GM18505 (cell line): Measurements from ENCODE around the gene NOD1.
"Not testable (repeated sequence)": the region's sequence is repeated elsewhere in the genome, so short reads cannot be mapped to it uniquely, and the experiment has no call there.

ENCODE experiments used
- ATAC-seq: cut with Tn5 transposase; IDR thresholded peaks from one replicate; pipeline ENCODE4 v1.9.1; 2021; ENCODE audit not compliant: unreplicated experiment
- POLR2A ChIP-seq: IDR thresholded peaks from 4 replicates; pipeline ENCODE4 v1.6.1; 2011; ENCODE audit warnings: borderline replicate concordance; ENCODE audit not compliant: insufficient read depth, insufficient read length; ENCODE audit errors: extremely low read depth

The NOD1 gene

GRCh38 chr7:30411897-30412296, 66.7 kb downstream of the NOD1 start:
- no peak for TF ChIP-seq POLR2A
- no peak for ATAC-seq

- TF ChIP-seq POLR2A, result no peak
- ATAC-seq, result no peak
Observed at GRCh38 chr7:30411173-30411572, 67.4 kb downstream of the NOD1 start.

GRCh38 chr7:30406664-30407425, 71.7 kb downstream of the NOD1 start:
- TF ChIP-seq POLR2A, result no peak
- ATAC-seq, result no peak

DNA sequence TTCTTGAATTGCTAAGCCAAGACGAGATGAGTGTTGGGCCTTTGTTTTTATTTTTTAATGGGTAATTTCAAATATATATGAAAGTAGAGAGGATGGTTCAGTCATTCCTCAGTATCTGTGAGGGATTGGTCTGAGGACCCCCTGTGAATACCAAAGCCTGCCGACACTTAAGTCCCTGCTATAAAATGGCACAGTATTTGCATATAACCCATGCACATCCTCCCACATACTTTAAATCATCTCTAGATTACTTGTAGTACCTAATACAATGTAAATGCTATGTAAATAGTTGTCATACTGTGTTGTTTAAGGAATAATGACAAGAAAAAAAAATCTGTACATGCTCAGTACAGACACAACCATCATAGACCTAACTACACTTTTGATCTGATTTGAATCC, 73.4 kb downstream of the NOD1 start:
- ATAC-seq, result no peak
- no peak for TF ChIP-seq POLR2A

GRCh38 chr7:30403477-30403876, 75.1 kb downstream of the NOD1 start:
- no peak for TF ChIP-seq POLR2A
- ATAC-seq, result no peak

GRCh38 chr7:30396389-30396788, 82.2 kb downstream of the NOD1 start:
- no peak for TF ChIP-seq POLR2A
- no peak for ATAC-seq

DNA sequence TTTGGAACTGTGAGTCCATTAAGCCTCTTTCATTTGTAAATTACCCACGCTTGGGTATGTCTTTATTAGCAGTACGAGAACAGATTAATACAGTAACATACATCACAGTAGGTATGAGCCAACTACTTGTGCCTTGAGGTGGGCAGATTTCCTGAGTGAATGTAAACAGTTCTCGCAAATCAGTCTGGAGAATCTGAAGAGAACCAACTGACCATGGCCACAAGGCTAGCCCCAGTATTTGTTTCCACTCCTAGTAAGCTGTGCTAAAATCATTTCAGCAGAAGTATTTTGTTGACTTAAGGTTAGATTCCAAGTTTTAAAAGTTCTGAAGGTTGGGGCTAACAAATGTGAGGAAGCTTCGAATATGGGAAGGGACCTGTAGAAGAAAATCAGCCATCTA, 82.9 kb downstream of the NOD1 start:
- ATAC-seq, result no peak
- no peak for TF ChIP-seq POLR2A

GRCh38 chr7:30391806-30392205, 86.8 kb downstream of the NOD1 start:
- no peak for ATAC-seq
- TF ChIP-seq POLR2A, result no peak

- no peak for ATAC-seq
- TF ChIP-seq POLR2A, result no peak
Observed at GRCh38 chr7:30390736-30391636, 87.6 kb downstream of the NOD1 start.

DNA sequence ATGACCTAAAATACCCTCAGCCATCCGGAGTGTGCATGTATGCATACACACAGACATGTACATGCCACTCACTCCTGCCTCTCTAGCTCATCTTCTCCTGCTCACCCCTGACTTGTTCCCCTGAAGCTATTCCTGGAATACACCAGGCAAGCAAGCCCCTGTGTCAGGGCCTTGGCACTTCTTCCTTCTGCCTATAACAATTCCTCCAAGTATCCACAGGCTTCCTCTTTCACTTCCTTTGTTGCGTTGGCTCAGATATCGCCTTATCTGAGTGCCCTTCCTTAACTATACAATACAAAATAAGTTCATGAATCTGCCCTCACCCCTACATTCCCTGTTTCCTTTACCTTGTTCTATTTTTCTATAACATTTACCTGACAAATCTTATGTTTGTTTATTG, 88.8 kb downstream of the NOD1 start:
- TF ChIP-seq POLR2A, result no peak
- ATAC-seq, result no peak

GRCh38 chr7:30382607-30383006, 96.0 kb downstream of the NOD1 start:
- no peak for ATAC-seq

DNA sequence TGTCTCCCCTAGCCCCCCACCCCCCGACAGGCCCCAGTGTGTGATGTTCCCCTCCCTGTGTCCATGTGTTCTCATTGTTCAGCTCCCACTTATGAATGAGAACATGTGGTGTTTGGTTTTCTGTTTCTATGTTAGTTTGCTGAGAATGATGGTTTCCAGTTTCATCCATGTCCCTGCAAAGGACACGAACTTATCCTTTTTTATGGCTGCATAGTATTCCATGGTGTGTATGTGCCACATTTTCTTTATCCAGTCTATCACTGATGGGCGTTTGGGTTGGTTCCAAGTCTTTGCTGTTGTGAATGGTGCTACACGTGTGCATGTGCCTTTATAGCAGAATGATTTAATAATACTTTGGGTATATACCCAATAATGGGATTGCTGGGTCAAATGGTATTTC, 97.8 kb downstream of the NOD1 start:
- not testable (repeated sequence) for ATAC-seq

More at GRCh38 chr7:30382607-30383006, 96.0 kb downstream of the NOD1 start:
- no peak for TF ChIP-seq POLR2A

DNA sequence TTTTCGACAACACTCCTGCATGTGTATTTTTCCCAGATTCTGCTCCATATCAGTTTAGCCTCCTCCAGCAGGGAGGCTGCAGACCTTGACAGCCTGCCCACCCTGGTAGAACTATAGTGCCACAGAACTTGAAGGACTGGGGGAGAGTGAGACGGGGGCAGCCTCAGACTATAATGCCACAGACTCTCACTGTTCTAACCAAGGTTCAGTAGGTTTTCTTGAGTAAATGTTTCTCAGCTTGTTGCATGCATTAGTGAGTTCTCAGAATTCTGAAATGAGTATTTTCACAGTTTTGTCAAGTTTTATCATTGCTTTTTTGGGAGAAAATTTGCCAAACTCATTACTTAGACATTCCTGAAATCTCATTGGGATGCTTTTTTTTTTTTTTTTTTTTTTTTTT, 98.3 kb downstream of the NOD1 start:
- TF ChIP-seq POLR2A, result no peak
- ATAC-seq, result no peak

DNA sequence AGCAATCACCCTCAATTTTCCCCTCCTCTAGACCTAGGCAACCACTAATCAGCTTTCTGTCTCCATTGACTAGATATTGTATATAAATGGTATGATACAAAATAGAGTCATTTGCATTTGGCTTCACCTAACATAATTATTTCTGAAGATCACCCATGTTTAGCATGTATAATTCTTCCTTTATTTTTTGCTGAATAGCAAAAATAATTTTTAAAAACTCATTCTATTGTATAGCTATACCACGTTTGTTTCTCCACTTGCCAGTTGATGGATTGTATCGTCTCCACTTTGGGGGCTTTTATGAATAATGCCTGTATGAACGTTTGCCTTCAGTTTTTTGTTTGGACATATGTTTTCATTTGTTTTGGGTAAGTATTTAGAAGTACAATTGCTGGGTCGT, 98.8 kb downstream of the NOD1 start:
- no peak for ATAC-seq
- no peak for TF ChIP-seq POLR2A
